Measurements from ENCODE around the gene DRAP1.

The DRAP1 gene

GRCh38 chr11:65945430-65945911, 26.2 kb downstream of the DRAP1 start, which contains the start of gene TSGA10IP:
Gene TSGA10IP, plus strand, starts transcription at chr11:65945480. Its CDS starts 196 bp downstream, at chr11:65945676.
- DNase-seq (ENCODE audit: low read depth in 1 of 2, low spot score in 1 of 2), result no peak
- Histone ChIP-seq H3K27me3 (ENCODE audit: insufficient read depth, poor library complexity, severe bottlenecking) (no peaks in the 10 kb centered on the region), H3K27ac (replicated peaks) (no peak within 1 kb of the TSS), H3K4me3 (replicated peaks; ENCODE audit: insufficient read depth, low read length) (no peak within 1 kb of the TSS)
- TF ChIP-seq POLR2AphosphoS5 (IDR thresholded peaks at IDR 0.05; ENCODE audit: low read depth) (no peak), GABPA (IDR thresholded peaks at IDR 0.05; ENCODE audit: low read depth) (no peak), SPI1 (IDR thresholded peaks at IDR 0.05; ENCODE audit: borderline replicate concordance, low read depth) (no peak), REST (IDR thresholded peaks at IDR 0.05; ENCODE audit: insufficient replicate concordance, low read depth) (no peak)
- TF ChIP-seq, protein P1, sequence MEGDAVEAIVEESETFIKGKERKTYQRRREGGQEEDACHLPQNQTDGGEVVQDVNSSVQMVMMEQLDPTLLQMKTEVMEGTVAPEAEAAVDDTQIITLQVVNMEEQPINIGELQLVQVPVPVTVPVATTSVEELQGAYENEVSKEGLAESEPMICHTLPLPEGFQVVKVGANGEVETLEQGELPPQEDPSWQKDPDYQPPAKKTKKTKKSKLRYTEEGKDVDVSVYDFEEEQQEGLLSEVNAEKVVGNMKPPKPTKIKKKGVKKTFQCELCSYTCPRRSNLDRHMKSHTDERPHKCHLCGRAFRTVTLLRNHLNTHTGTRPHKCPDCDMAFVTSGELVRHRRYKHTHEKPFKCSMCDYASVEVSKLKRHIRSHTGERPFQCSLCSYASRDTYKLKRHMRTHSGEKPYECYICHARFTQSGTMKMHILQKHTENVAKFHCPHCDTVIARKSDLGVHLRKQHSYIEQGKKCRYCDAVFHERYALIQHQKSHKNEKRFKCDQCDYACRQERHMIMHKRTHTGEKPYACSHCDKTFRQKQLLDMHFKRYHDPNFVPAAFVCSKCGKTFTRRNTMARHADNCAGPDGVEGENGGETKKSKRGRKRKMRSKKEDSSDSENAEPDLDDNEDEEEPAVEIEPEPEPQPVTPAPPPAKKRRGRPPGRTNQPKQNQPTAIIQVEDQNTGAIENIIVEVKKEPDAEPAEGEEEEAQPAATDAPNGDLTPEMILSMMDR (IDR thresholded peaks at IDR 0.05; ENCODE audit: insufficient read depth, low read length), result no peak

DNA sequence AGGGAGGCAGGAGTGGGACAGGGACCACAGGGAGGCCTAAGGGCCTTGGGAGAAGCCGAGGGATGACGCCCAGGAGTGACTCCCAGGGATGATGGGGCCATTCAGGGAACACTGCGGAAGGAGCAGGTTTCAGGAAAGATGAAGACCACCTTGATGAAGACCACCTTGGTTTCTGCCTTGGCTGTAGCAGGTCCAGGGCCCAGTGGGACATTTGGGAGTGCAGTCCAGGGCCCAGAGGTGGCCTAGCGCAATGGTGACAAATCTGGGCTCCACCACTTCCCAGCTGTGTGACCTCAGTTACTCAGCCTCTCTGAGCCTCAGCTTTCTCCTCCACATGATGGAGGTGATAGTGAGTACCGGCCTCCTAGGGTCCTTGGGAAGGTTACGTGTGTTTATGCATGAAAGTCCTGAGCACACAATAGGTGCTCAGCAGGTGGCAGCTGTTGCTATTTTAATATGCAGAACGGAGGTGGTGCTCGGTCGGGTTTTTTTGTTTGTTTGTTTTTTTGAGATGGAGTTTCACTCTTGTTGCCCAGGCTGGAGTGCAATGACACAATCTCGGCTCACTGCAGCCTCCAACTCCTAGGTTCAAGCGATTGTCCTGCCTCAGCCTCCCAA, 26.8 kb downstream of the DRAP1 start:
- TF ChIP-seq, protein P1 (IDR thresholded peaks at IDR 0.05; ENCODE audit: insufficient read depth, low read length), result no peak
- TF ChIP-seq SPI1 (IDR thresholded peaks at IDR 0.05; ENCODE audit: borderline replicate concordance, low read depth), result no peak
- TF ChIP-seq REST (IDR thresholded peaks at IDR 0.05; ENCODE audit: insufficient replicate concordance, low read depth), result no peak
- TF ChIP-seq GABPA (IDR thresholded peaks at IDR 0.05; ENCODE audit: low read depth), result no peak
- DNase-seq (ENCODE audit: low read depth in 1 of 2, low spot score in 1 of 2), result no peak
- Histone ChIP-seq H3K27me3 (ENCODE audit: insufficient read depth, poor library complexity, severe bottlenecking) (no peaks in the 10 kb centered on the region), H3K27ac (replicated peaks) (no peak overlapping the region), H3K4me3 (replicated peaks; ENCODE audit: insufficient read depth, low read length) (no peak overlapping the region)

- no peak for DNase-seq (ENCODE audit: low read depth in 1 of 2, low spot score in 1 of 2)
- H3K27ac ChIP-seq (replicated peaks), result no peak overlapping the region
- TF ChIP-seq SPI1 (IDR thresholded peaks at IDR 0.05; ENCODE audit: borderline replicate concordance, low read depth), result no peak
- TF ChIP-seq REST (IDR thresholded peaks at IDR 0.05; ENCODE audit: insufficient replicate concordance, low read depth), result no peak
- TF ChIP-seq POLR2AphosphoS5 (IDR thresholded peaks at IDR 0.05; ENCODE audit: low read depth), result no peak
- TF ChIP-seq GABPA (IDR thresholded peaks at IDR 0.05; ENCODE audit: low read depth), result no peak
- TF ChIP-seq, protein P1 (IDR thresholded peaks at IDR 0.05; ENCODE audit: insufficient read depth, low read length), result no peak
- no peaks in the 10 kb centered on the region for H3K27me3 ChIP-seq (ENCODE audit: insufficient read depth, poor library complexity, severe bottlenecking)
- no peak overlapping the region for H3K4me3 ChIP-seq (replicated peaks; ENCODE audit: insufficient read depth, low read length)
Observed at GRCh38 chr11:65946655-65947054, 27.4 kb downstream of the DRAP1 start.
